Loucy (cell line): ENCODE results near the gene INTS1.

Source experiments
- H2AFZ ChIP-seq: fragments of 200-600 bp; sonication (generic); 2 replicates; pipeline ENCODE4 v1.6.0; 2016; ENCODE audit warnings: antibody characterized with exemption, mild to moderate bottlenecking, low read length, moderate library complexity
- H3F3A ChIP-seq: fragments of 200-600 bp; 2 replicates; pipeline ENCODE4 v1.6.0; 2016; ENCODE audit warnings: antibody characterized with exemption, low read depth, mild to moderate bottlenecking
- H3K27me3 ChIP-seq: fragments of 200-600 bp; sonication (generic); 2 replicates; pipeline ENCODE4 v1.6.1; 2014; ENCODE audit warnings: low read length, mild to moderate bottlenecking; ENCODE audit not compliant: insufficient read depth, poor library complexity, severe bottlenecking
- H3K36me3 ChIP-seq: fragments of 200-600 bp; sonication (generic); 2 replicates; pipeline ENCODE4 v1.6.1; 2016; ENCODE audit warnings: low read length; ENCODE audit not compliant: insufficient read depth
- H3K4me1 ChIP-seq: fragments of 200-600 bp; sonication (generic); 2 replicates; pipeline ENCODE4 v1.5.1; 2014; ENCODE audit warnings: low read length, mild to moderate bottlenecking; ENCODE audit not compliant: insufficient read depth, poor library complexity, severe bottlenecking
- H3K4me2 ChIP-seq: fragments of 200-600 bp; sonication (generic); 2 replicates; pipeline ENCODE4 v1.6.0; 2014; ENCODE audit warnings: antibody characterized with exemption, low read length, low read depth, mild to moderate bottlenecking; ENCODE audit not compliant: poor library complexity, severe bottlenecking
- H3K4me3 ChIP-seq: fragments of 200-600 bp; sonication (generic); 2 replicates; pipeline ENCODE4 v1.5.1; 2014; ENCODE audit warnings: low read length, mild to moderate bottlenecking, mixed read lengths; ENCODE audit not compliant: poor library complexity, severe bottlenecking
- H3K79me2 ChIP-seq: fragments of 200-600 bp; sonication (generic); 2 replicates; pipeline ENCODE4 v1.6.1; 2014; ENCODE audit warnings: low read length; ENCODE audit not compliant: insufficient read depth
- H3K9ac ChIP-seq: fragments of 200-600 bp; sonication (generic); 2 replicates; pipeline ENCODE4 v1.6.0; 2014; ENCODE audit warnings: mild to moderate bottlenecking, low read depth, low read length, moderate library complexity; ENCODE audit not compliant: poor library complexity, severe bottlenecking
- H3K9me2 ChIP-seq: fragments of 200-600 bp; sonication (generic); replicated peaks from 2 replicates; pipeline ENCODE4 v1.6.1; 2016; ENCODE audit warnings: low read depth, low read length, mixed read lengths
- H3K9me3 ChIP-seq: fragments of 200-600 bp; sonication (generic); 2 replicates; pipeline ENCODE4 v1.6.1; 2014; ENCODE audit warnings: mild to moderate bottlenecking, antibody characterized with exemption, low read length, low read depth; ENCODE audit not compliant: insufficient read depth
- H4K20me1 ChIP-seq: fragments of 200-600 bp; sonication (generic); 2 replicates; pipeline ENCODE4 v1.6.0; 2014; ENCODE audit warnings: antibody characterized with exemption, low read length, mild to moderate bottlenecking; ENCODE audit not compliant: insufficient read depth, poor library complexity, severe bottlenecking
- EZH2phosphoT487 ChIP-seq: fragments of 200-600 bp; IDR thresholded peaks from 2 replicates; pipeline ENCODE4 v1.6.1; 2018; ENCODE audit warnings: antibody characterized with exemption, mild to moderate bottlenecking, moderate library complexity, borderline replicate concordance
- TF ChIP-seq, protein P1 (sequence below): fragments of 200-600 bp; sonication (generic); conservative IDR thresholded peaks from 2 replicates; pipeline ENCODE4 v1.5.1; 2014; ENCODE audit warnings: mild to moderate bottlenecking, antibody characterized with exemption, low read length

The INTS1 gene

DNA sequence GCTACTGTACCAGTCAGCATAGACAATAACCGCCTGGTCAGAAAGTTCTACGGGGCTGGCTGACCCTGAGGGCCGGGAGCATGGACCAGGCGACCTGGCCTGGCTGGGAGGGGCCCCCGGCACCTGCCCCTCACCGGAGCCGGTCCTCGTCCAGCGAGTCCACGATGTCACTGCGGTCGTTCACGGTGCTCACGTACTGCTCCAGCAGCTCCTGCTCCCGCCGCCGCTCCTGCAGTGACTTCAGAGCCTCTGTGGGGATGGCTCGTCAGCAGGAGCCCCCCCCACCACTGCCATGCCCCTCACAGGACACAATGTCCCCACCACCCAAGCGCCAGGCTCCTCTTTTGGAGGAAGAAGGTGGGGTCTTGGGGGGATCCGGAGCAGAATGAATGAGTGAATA lies 67.6 kb downstream of the INTS1 start:
- no peaks in the 10 kb centered on the region for H3K9me3 ChIP-seq
- no peaks in the 10 kb centered on the region for H3K9me2 ChIP-seq
- H3K9ac ChIP-seq: no peak overlapping the region
- no peaks in the 10 kb centered on the region for H3K27me3 ChIP-seq
- TF ChIP-seq, protein P1, sequence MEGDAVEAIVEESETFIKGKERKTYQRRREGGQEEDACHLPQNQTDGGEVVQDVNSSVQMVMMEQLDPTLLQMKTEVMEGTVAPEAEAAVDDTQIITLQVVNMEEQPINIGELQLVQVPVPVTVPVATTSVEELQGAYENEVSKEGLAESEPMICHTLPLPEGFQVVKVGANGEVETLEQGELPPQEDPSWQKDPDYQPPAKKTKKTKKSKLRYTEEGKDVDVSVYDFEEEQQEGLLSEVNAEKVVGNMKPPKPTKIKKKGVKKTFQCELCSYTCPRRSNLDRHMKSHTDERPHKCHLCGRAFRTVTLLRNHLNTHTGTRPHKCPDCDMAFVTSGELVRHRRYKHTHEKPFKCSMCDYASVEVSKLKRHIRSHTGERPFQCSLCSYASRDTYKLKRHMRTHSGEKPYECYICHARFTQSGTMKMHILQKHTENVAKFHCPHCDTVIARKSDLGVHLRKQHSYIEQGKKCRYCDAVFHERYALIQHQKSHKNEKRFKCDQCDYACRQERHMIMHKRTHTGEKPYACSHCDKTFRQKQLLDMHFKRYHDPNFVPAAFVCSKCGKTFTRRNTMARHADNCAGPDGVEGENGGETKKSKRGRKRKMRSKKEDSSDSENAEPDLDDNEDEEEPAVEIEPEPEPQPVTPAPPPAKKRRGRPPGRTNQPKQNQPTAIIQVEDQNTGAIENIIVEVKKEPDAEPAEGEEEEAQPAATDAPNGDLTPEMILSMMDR: no peak
- no peak for TF ChIP-seq EZH2phosphoT487
- no peaks in the 10 kb centered on the region for H3K79me2 ChIP-seq
- H3K36me3 ChIP-seq: no peaks in the 10 kb centered on the region
- H3K4me3 ChIP-seq: no peak overlapping the region
- H3K4me1 ChIP-seq: no peaks in the 10 kb centered on the region
- H4K20me1 ChIP-seq: no peaks in the 10 kb centered on the region
- no peaks in the 10 kb centered on the region for H3F3A ChIP-seq
- H3K4me2 ChIP-seq: no peak overlapping the region
- no peak overlapping the region for H2AFZ ChIP-seq

DNA sequence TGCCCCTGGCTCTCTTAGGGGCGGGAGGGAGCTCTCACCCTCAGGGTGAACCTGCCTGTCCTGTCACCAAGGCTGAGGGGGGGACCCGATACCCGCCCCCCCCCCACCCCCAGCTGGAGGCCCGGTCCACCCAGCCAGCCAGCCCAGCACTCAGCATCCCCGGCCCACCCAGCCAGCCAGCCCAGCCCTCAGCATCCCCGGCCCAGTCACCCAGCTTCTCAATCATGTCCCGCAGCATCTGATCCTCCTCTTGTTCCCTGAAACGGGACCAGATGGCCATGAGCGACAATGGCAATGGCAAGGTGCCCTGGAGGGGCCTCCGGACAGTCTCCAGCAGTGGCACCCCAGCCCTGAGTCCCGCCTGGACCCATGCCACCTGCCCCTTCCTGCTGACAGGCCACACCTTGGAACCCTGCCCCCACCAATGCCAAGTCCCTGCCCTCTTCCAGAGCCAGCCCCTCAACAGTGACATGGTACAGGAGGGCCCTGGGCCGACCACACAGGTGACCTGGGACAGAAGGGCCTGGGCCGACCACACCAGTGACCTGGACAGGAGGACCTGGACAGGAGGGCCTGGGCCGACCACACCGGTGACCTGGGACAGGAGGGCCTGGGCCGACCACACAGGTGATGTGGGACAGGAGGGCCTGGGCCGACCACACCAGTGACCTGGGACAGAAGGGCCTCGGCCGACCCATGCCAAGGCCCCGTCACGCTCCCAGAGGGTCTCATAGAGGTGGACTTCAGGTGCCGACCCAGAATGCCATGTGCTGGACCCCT lies 69.1 kb downstream of the INTS1 start:
- no peaks in the 10 kb centered on the region for H3K79me2 ChIP-seq
- no peak overlapping the region for H3K4me3 ChIP-seq
- no peak overlapping the region for H2AFZ ChIP-seq
- H3K36me3 ChIP-seq: no peaks in the 10 kb centered on the region
- no peaks in the 10 kb centered on the region for H3K9me2 ChIP-seq
- H3K9ac ChIP-seq: no peak overlapping the region
- no peaks in the 10 kb centered on the region for H3K4me1 ChIP-seq
- H4K20me1 ChIP-seq: no peaks in the 10 kb centered on the region
- H3F3A ChIP-seq: no peaks in the 10 kb centered on the region
- no peaks in the 10 kb centered on the region for H3K27me3 ChIP-seq
- TF ChIP-seq EZH2phosphoT487: no peak
- TF ChIP-seq, protein P1: no peak
- no peaks in the 10 kb centered on the region for H3K9me3 ChIP-seq
- H3K4me2 ChIP-seq: no peak overlapping the region

DNA sequence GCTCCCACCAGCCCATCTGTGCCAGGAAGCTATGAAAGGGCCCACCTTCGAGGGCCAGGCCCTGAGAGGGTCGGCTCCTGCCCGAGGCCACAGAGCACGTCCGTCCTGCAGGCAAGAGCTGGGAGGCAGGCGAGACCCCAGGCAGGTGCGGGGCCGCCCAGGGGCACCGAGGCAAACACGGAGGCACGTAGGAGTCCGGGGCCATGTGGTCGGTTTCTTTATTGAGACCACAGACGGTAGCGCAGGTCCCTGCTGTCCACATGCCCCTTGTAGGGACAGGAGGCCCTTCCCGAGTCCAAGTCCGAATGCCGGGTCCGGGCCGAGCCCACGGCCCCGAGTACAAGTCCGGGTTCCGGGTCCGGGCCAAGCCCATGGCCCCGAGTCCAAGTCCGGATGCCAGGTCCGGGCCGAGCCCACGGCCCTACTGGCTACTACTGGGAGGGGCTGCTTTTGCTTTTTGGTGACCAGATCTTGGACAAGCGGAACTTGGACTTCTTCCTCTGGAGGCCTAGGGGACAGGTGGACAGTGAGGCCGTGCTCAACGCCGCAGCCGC lies 69.9 kb downstream of the INTS1 start:
- Histone ChIP-seq H3K4me2 (no peak overlapping the region), H3F3A (no peaks in the 10 kb centered on the region), H2AFZ (no peak overlapping the region), H3K9me2 (no peaks in the 10 kb centered on the region), H3K9me3 (no peaks in the 10 kb centered on the region), H4K20me1 (no peaks in the 10 kb centered on the region), H3K4me3 (no peak overlapping the region), H3K4me1 (no peaks in the 10 kb centered on the region), H3K79me2 (no peaks in the 10 kb centered on the region), H3K36me3 (no peaks in the 10 kb centered on the region), H3K27me3 (no peaks in the 10 kb centered on the region), H3K9ac (no peak overlapping the region)
- TF ChIP-seq, protein P1: no peak
- TF ChIP-seq EZH2phosphoT487: no peak
